HepG2 (cell line): ENCODE results near the gene SLC16A9.
"Not testable (repeated sequence)": the region's sequence is repeated elsewhere in the genome, so short reads cannot be mapped to it uniquely, and the experiment has no call there.

Experiments used
- CTCF ChIP-seq: sonication (generic); formaldehyde crosslinking; IDR thresholded peaks from 2 replicates; pipeline ENCODE4 v1.5.0; 2020; ENCODE audit warnings: mild to moderate bottlenecking, missing genetic modification reagents, moderate library complexity
- HDAC6 ChIP-seq: fragments of 200-600 bp; sonication (generic); IDR thresholded peaks from 2 replicates; pipeline ENCODE4 v1.7.0; 2017; ENCODE audit warnings: mild to moderate bottlenecking, antibody characterized with exemption, low read length, low read depth
- KDM5B ChIP-seq: sonication (generic); formaldehyde crosslinking; IDR thresholded peaks from 2 replicates; pipeline ENCODE4 v1.4.0; 2020; ENCODE audit warnings: missing genetic modification reagents, mild to moderate bottlenecking, borderline replicate concordance
- REST ChIP-seq, 2 experiments: IDR thresholded peaks; 2 replicates each; pipeline ENCODE4 v1.6.1; 2011 to 2012; ENCODE audit warnings: low read length in 2 of 2, borderline replicate concordance in 1 of 2, low read depth in 1 of 2, mild to moderate bottlenecking in 1 of 2, moderate library complexity in 1 of 2
- TCF12 ChIP-seq, 2 experiments: fragments of 450-650 bp in 1 of 2; sonication (generic) in 1 of 2; formaldehyde crosslinking in 1 of 2; IDR thresholded peaks; 2 replicates each; pipeline versions ENCODE4 v1.6.1 to v1.8.0; 2017 to 2022; ENCODE audit warnings: antibody characterized with exemption in 1 of 2, mild to moderate bottlenecking in 1 of 2, missing genetic modification reagents in 1 of 2, moderate library complexity in 1 of 2
- ZBTB2 ChIP-seq: sonication (generic); formaldehyde crosslinking; IDR thresholded peaks from 2 replicates; pipeline ENCODE4 v1.8.0; 2022; ENCODE audit warnings: low read depth, missing genetic modification reagents

GRCh38 chr10:59663213-59663612 is 46.4 kb downstream of the SLC16A9 start:
- not testable (repeated sequence) for TF ChIP-seq HDAC6; TCF12 (IDR thresholded peaks at IDR 0.05); TCF12 (CRISPR knock-in tag; IDR thresholded peaks at IDR 0.05); CTCF (CRISPR knock-in tag); KDM5B (CRISPR knock-in tag); ZBTB2 (CRISPR knock-in tag); REST (IDR thresholded peaks at IDR 0.05; ENCODE audit: borderline replicate concordance in 1 of 2, low read depth in 1 of 2, low read length in 2 of 2)
